Colon (tissue), 2 donors: Measurements from ENCODE around the gene ELFN1.

Experiments
- FAIRE-seq: peaks from 2 replicates; lab custom pipeline; 2012; peaks lifted over from hg19 to GRCh38; lab: Jason Lieb, UNC
- donor health status: control.
- donor health status: control.

Gene ELFN1

GRCh38 chr7:1663857-1664651 is 6.0 kb upstream of the ELFN1 start:
- FAIRE-seq = no peak

GRCh38 chr7:1664711-1665548 is 5.1 kb upstream of the ELFN1 start:
- FAIRE-seq = no peak

- no peak for FAIRE-seq
Measured at GRCh38 chr7:1665549-1666316, 4.3 kb upstream of the ELFN1 start.

GRCh38 chr7:1666317-1666822 is 3.7 kb upstream of the ELFN1 start:
- no peak for FAIRE-seq

- no peak for FAIRE-seq
Measured at GRCh38 chr7:1666823-1667565, 3.1 kb upstream of the ELFN1 start.

- FAIRE-seq = no peak
Measured at GRCh38 chr7:1667566-1668395, 2.3 kb upstream of the ELFN1 start.

- no peak for FAIRE-seq
Measured at GRCh38 chr7:1668396-1669063, 1.5 kb upstream of the ELFN1 start.

- no peak for FAIRE-seq
Measured at GRCh38 chr7:1669064-1669951, 769 bp upstream of the ELFN1 start.

- no peak for FAIRE-seq
Measured at GRCh38 chr7:1670894-1671593, 967 bp downstream of the ELFN1 start.

- no peak for FAIRE-seq
Measured at GRCh38 chr7:1671594-1672451, 1.7 kb downstream of the ELFN1 start.

GRCh38 chr7:1672851-1673486 is 2.9 kb downstream of the ELFN1 start:
- FAIRE-seq = no peak

- no peak for FAIRE-seq
Measured at GRCh38 chr7:1673581-1674118, 3.6 kb downstream of the ELFN1 start.

GRCh38 chr7:1674161-1675035 is 4.3 kb downstream of the ELFN1 start:
- no peak for FAIRE-seq

GRCh38 chr7:1675036-1675671 is 5.1 kb downstream of the ELFN1 start:
- FAIRE-seq = no peak
